Astrocyte (in vitro differentiated cells and primary cell): Measurements from ENCODE around the gene HSD17B2.

Source experiments
- CTCF ChIP-seq: IDR thresholded peaks from 2 replicates; pipeline ENCODE4 v1.5.1; 2011; ENCODE audit warnings: low read depth, mild to moderate bottlenecking, inconsistent platforms, low read length, moderate library complexity; ENCODE audit not compliant: insufficient read depth
- EZH2 ChIP-seq: IDR thresholded peaks from 2 replicates; pipeline ENCODE4 v1.6.1; 2012; ENCODE audit warnings: mild to moderate bottlenecking, low read length, inconsistent platforms; ENCODE audit not compliant: insufficient read depth

GRCh38 chr16:82081264-82081663, 46.2 kb downstream of the HSD17B2 start:
- no peak for TF ChIP-seq CTCF
- no peak for TF ChIP-seq EZH2
